H1 (cell line): Measurements from ENCODE around the gene KCMF1. TPM values are rescaled to one million over a fixed set of nuclear protein-coding genes. Genes with fewer than 3 reads are reported as not detected.

Experiments
- CTCF ChIA-PET: fragments of 300-600 bp; sonication (Branson Sonifier 250); formaldehyde crosslinking; loops from one replicate; lab custom pipeline; 2021; ENCODE audit not compliant: partially characterized antibody; lab: Charles Lee
- POLR2A ChIA-PET: fragments of 300-600 bp; sonication (Branson Sonifier 250); formaldehyde crosslinking; loops from one replicate; lab custom pipeline; 2021; ENCODE audit warnings: inconsistent platforms; ENCODE audit not compliant: partially characterized antibody; lab: Charles Lee
- DNase-seq, 2 experiments: peaks; one replicate each; pipeline versions ENCODE4 v3.0.0 to v3.0.0-alpha.2; 2010 to 2022; ENCODE audit warnings: low spot score in 2 of 2, low read depth in 1 of 2, mixed read lengths in 1 of 2
- FAIRE-seq: peaks from 2 replicates; lab custom pipeline; 2011; peaks lifted over from hg19 to GRCh38; lab: Jason Lieb, UNC
- H2AFZ ChIP-seq: 2 replicates; pipeline ENCODE4 v1.8.1; 2012; ENCODE audit warnings: low read length, inconsistent platforms
- H2AK5ac ChIP-seq: 2 replicates; pipeline ENCODE4 v1.6.1; 2013; ENCODE audit warnings: low read depth, low read length
- H2BK120ac ChIP-seq: replicated peaks from 2 replicates; pipeline ENCODE3; 2013; ENCODE audit warnings: low read depth, low read length, inconsistent platforms
- H2BK12ac ChIP-seq: 2 replicates; pipeline ENCODE4 v1.6.1; 2013; ENCODE audit warnings: low read depth, low read length
- H2BK15ac ChIP-seq: 2 replicates; pipeline ENCODE4 v1.6.1; 2013; ENCODE audit warnings: low read length
- H2BK20ac ChIP-seq: 2 replicates; pipeline ENCODE4 v1.6.1; 2013; ENCODE audit warnings: low read length
- H2BK5ac ChIP-seq: 2 replicates; pipeline ENCODE4 v1.6.1; 2013; ENCODE audit warnings: low read depth, low read length
- H3K14ac ChIP-seq: 2 replicates; pipeline ENCODE4 v1.6.1; 2013; ENCODE audit warnings: inconsistent platforms; ENCODE audit not compliant: insufficient read length
- H3K18ac ChIP-seq: 2 replicates; pipeline ENCODE4 v1.6.1; 2013; ENCODE audit warnings: low read length; ENCODE audit errors: extremely low read depth
- H3K23ac ChIP-seq: 2 replicates; pipeline ENCODE4 v1.6.1; 2013; ENCODE audit warnings: inconsistent platforms; ENCODE audit not compliant: insufficient read length
- H3K23me2 ChIP-seq: 2 replicates; pipeline ENCODE4 v1.6.1; 2013; ENCODE audit warnings: low read depth, low read length
- H3K27ac ChIP-seq: 2 replicates; pipeline ENCODE4 v1.6.1; 2011; ENCODE audit warnings: low read depth, low read length, inconsistent platforms
- H3K27me3 ChIP-seq, 4 experiments: replicated peaks in 1 of 4; 1 replicate in 1 of 4; 2 replicates in 3 of 4; pipeline versions ENCODE4 v1.6.1 to v1.8.1; 2011 to 2013; ENCODE audit warnings: low read length in 3 of 4, mild to moderate bottlenecking in 3 of 4, inconsistent platforms in 2 of 4, mixed read lengths in 2 of 4, moderate library complexity in 1 of 4; ENCODE audit not compliant: control insufficient read depth in 3 of 4, insufficient read depth in 3 of 4; ENCODE audit errors: extremely low read depth in 1 of 4
- H3K36me3 ChIP-seq, 4 experiments: 2 replicates each; pipeline versions ENCODE4 v1.6.1 to v1.8.1; 2011 to 2013; ENCODE audit warnings: mild to moderate bottlenecking in 4 of 4, low read length in 3 of 4, moderate library complexity in 2 of 4, control low read depth in 1 of 4, inconsistent platforms in 1 of 4; ENCODE audit not compliant: insufficient read depth in 4 of 4, control insufficient read depth in 2 of 4
- H3K4ac ChIP-seq: replicated peaks from 2 replicates; pipeline ENCODE3; 2013; ENCODE audit warnings: low read length, low read depth, mixed read lengths, inconsistent platforms; ENCODE audit not compliant: insufficient read length
- H3K4me1 ChIP-seq, 4 experiments: replicated peaks in 1 of 4; 1 replicate in 1 of 4; 2 replicates in 3 of 4; pipeline versions ENCODE4 v1.6.1 to v1.8.1; 2011 to 2013; ENCODE audit warnings: low read length in 3 of 4, inconsistent platforms in 2 of 4, mixed read lengths in 1 of 4; ENCODE audit not compliant: insufficient read depth in 4 of 4, control insufficient read depth in 3 of 4
- H3K4me2 ChIP-seq, 2 experiments: 2 replicates each; pipeline versions ENCODE4 v1.6.1 to v1.8.1; 2011 to 2013; ENCODE audit warnings: low read depth in 2 of 2, low read length in 2 of 2, control low read depth in 1 of 2, inconsistent platforms in 1 of 2, mild to moderate bottlenecking in 1 of 2; ENCODE audit not compliant: insufficient read depth in 1 of 2
- H3K4me3 ChIP-seq, 4 experiments: fragments of 200-600, 300-600 bp in 1 of 4; sonication (generic), shearing (Covaris generic), sonication (Bioruptor Twin) in 1 of 4; 2 replicates each; pipeline versions ENCODE4 v1.5.1 to v1.8.1; 2011 to 2016; ENCODE audit warnings: low read length in 4 of 4, low read depth in 3 of 4, control low read depth in 2 of 4, inconsistent platforms in 2 of 4, mild to moderate bottlenecking in 2 of 4, mixed read lengths in 1 of 4, moderate library complexity in 1 of 4; ENCODE audit not compliant: insufficient read depth in 2 of 4; ENCODE audit errors: extremely low read depth in 1 of 4
- H3K56ac ChIP-seq: replicated peaks from 2 replicates; pipeline ENCODE3; 2013; ENCODE audit warnings: low read depth, mild to moderate bottlenecking, mixed read lengths, low read length, inconsistent platforms; ENCODE audit not compliant: insufficient read length
- H3K79me1 ChIP-seq: 2 replicates; pipeline ENCODE4 v1.6.1; 2013; ENCODE audit warnings: low read depth, low read length, control low read depth
- H3K79me2 ChIP-seq, 2 experiments: 2 replicates each; pipeline versions ENCODE4 v1.6.1 to v1.8.1; 2012 to 2013; ENCODE audit warnings: low read length in 2 of 2, mild to moderate bottlenecking in 2 of 2, inconsistent platforms in 1 of 2; ENCODE audit not compliant: insufficient read depth in 2 of 2, control insufficient read depth in 1 of 2
- H3K9ac ChIP-seq, 4 experiments: replicated peaks in 1 of 4; 1 replicate in 1 of 4; 2 replicates in 3 of 4; pipeline versions ENCODE4 v1.6.1 to v1.8.1; 2011 to 2013; ENCODE audit warnings: low read depth in 3 of 4, low read length in 3 of 4, control low read depth in 2 of 4, mild to moderate bottlenecking in 2 of 4, moderate library complexity in 2 of 4, inconsistent platforms in 1 of 4; ENCODE audit errors: extremely low read depth in 1 of 4
- H3K9me3 ChIP-seq, 2 experiments: 2 replicates each; pipeline versions ENCODE4 v1.6.1 to v1.8.1; 2012 to 2013; ENCODE audit warnings: mild to moderate bottlenecking in 2 of 2, moderate library complexity in 2 of 2, control low read depth in 1 of 2, inconsistent platforms in 1 of 2, low read depth in 1 of 2, low read length in 1 of 2, mixed read lengths in 1 of 2; ENCODE audit not compliant: insufficient read depth in 2 of 2
- H4K20me1 ChIP-seq, 2 experiments: replicated peaks in 1 of 2; 2 replicates each; pipeline versions ENCODE3 to v1.8.1; 2011 to 2013; ENCODE audit warnings: inconsistent platforms in 2 of 2, low read length in 2 of 2, mild to moderate bottlenecking in 1 of 2; ENCODE audit not compliant: insufficient read depth in 2 of 2, control insufficient read depth in 1 of 2
- H4K5ac ChIP-seq: 2 replicates; pipeline ENCODE4 v1.6.1; 2013; ENCODE audit warnings: low read length, low read depth, mixed read lengths, inconsistent platforms; ENCODE audit not compliant: insufficient read length
- H4K8ac ChIP-seq: 2 replicates; pipeline ENCODE4 v1.8.0; 2013; ENCODE audit warnings: mild to moderate bottlenecking, moderate library complexity, low read length, inconsistent platforms; ENCODE audit not compliant: insufficient read depth; ENCODE audit errors: extremely low read depth
- H4K91ac ChIP-seq: replicated peaks from 2 replicates; pipeline ENCODE3; 2013; ENCODE audit warnings: low read length, mixed read lengths, inconsistent platforms; ENCODE audit not compliant: insufficient read length
- BRCA1 ChIP-seq: IDR thresholded peaks from 2 replicates; pipeline ENCODE4 v1.6.1; 2012; ENCODE audit warnings: low read depth, low read length, improper control_type of control experiment
- CEBPB ChIP-seq: IDR thresholded peaks from 2 replicates; pipeline ENCODE4 v1.6.1; 2012; ENCODE audit warnings: low read depth, low read length
- CREB1 ChIP-seq: IDR thresholded peaks from 2 replicates; pipeline ENCODE4 v1.6.1; 2012; ENCODE audit warnings: inconsistent platforms
- EP300 ChIP-seq, 2 experiments: IDR thresholded peaks; 1 replicate in 1 of 2; 2 replicates in 1 of 2; pipeline ENCODE4 v1.6.1; 2011 to 2012; ENCODE audit warnings: low read depth in 2 of 2, low read length in 2 of 2, mild to moderate bottlenecking in 2 of 2, borderline replicate concordance in 1 of 2, inconsistent platforms in 1 of 2, moderate library complexity in 1 of 2
- GTF2F1 ChIP-seq: IDR thresholded peaks from 2 replicates; pipeline ENCODE4 v1.6.1; 2012; ENCODE audit warnings: low read depth, low read length, improper control_type of control experiment, borderline replicate concordance
- JUN ChIP-seq: IDR thresholded peaks from 2 replicates; pipeline ENCODE4 v1.6.1; 2011; ENCODE audit warnings: low read depth, mild to moderate bottlenecking, improper control_type of control experiment, low read length
- KDM1A ChIP-seq: fragments of 200-600, 300-600 bp; sonication (generic); IDR thresholded peaks from 2 replicates; pipeline ENCODE4 v1.7.1; 2016; ENCODE audit warnings: mild to moderate bottlenecking, low read length, borderline replicate concordance
- MAFK ChIP-seq: IDR thresholded peaks from 2 replicates; pipeline ENCODE4 v1.6.1; 2012; ENCODE audit warnings: low read depth, mild to moderate bottlenecking, improper control_type of control experiment, low read length
- RAD21 ChIP-seq, 2 experiments: IDR thresholded peaks in 1 of 2; conservative IDR thresholded peaks in 1 of 2; 2 replicates each; pipeline ENCODE4 v1.6.1; 2011; ENCODE audit warnings: low read depth in 2 of 2, low read length in 2 of 2, improper control_type of control experiment in 1 of 2, inconsistent platforms in 1 of 2, mild to moderate bottlenecking in 1 of 2, moderate library complexity in 1 of 2
- RBBP5 ChIP-seq: IDR thresholded peaks from 2 replicates; pipeline ENCODE4 v1.7.1; 2012; ENCODE audit warnings: low read depth, mild to moderate bottlenecking, inconsistent platforms, low read length, moderate library complexity, borderline replicate concordance
- SP1 ChIP-seq: IDR thresholded peaks from 2 replicates; pipeline ENCODE4 v1.6.1; 2011; ENCODE audit warnings: low read depth, low read length
- SUZ12 ChIP-seq: fragments of 200-600 bp; sonication (generic); IDR thresholded peaks from 2 replicates; pipeline ENCODE4 v1.6.1; 2012; ENCODE audit warnings: mild to moderate bottlenecking, inconsistent platforms, low read length, moderate library complexity, mixed read lengths
- TAF7 ChIP-seq: optimal IDR thresholded peaks from 2 replicates; pipeline ENCODE3; 2011; ENCODE audit warnings: low read depth, mild to moderate bottlenecking, inconsistent platforms, low read length, moderate library complexity, borderline replicate concordance
- TBP ChIP-seq: IDR thresholded peaks from 2 replicates; pipeline ENCODE4 v1.6.1; 2011; ENCODE audit warnings: low read depth, low read length, improper control_type of control experiment
- whole genome bisulfite sequencing, 2 experiments: shearing (Covaris generic) in 1 of 2; methylation state at CpG; one replicate each; pipeline versions ENCODE4 v1.1.6 to v1.1.7; 2013 to 2015; ENCODE audit warnings: low lambda C conversion rate in 2 of 2, mixed read lengths in 2 of 2, inconsistent platforms in 1 of 2, low coverage in 1 of 2, missing lambda C conversion rate in 1 of 2; ENCODE audit not compliant: insufficient replicate concordance in 2 of 2, insufficient coverage in 1 of 2, insufficient read length in 1 of 2; ENCODE audit errors: extremely low coverage in 1 of 2, missing lambda C conversion rate in 1 of 2; 5-methylcytosine and 5-hydroxymethylcytosine counted together
- polyA plus RNA-seq, 7 experiments: library from polyadenylated mRNA; depleted of rRNA in 3 of 7; stranded (reverse) in 5 of 7; unstranded in 2 of 7; fragments of >200 nt in 5 of 7; fragments of 200-250 nt in 2 of 7; gene quantifications; 1 replicate in 5 of 7; 2 replicates in 1 of 7; 4 replicates in 1 of 7; pipeline versions ENCODE4 v1.2.1 to v1.2.3, GENCODE V29; 2011 to 2013; ENCODE audit warnings: missing spikeins in 2 of 7, mixed read lengths in 2 of 7
- total RNA-seq: library from RNA; stranded (reverse); fragmentation: NEBNext Ultra II Directional; extraction: Animal tissue kit (Norgen Biotek cat#: 25700); gene quantifications from 2 replicates; pipeline ENCODE4 v1.2.1, GENCODE V29; 2021

The KCMF1 gene
- total and polyA plus RNA-seq, 2 of the 8 experiments (the other 6 are each of a cell fraction or from before 2014, with no cell fraction given): 86.9 to 149 TPM

DNA sequence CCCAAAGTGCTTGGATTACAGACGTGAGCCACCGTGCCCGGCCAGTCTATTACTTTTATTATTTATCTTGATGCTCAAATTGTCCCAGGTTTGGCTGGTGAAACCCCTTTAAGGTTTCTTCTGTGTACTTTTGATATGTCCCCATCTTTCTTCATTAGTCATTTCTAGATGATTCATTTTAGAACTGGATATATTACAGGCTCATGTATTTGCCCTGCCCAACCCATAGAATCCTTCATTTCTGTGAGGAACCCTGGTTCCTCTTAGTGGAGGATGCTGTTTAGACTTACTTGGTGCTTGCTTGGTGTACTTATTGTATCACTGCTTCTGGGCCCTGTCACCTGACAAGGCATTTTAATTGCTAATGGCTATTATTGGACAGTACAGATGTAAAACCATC lies 40.1 kb downstream of the KCMF1 start:
- DNase-seq (no peak), FAIRE-seq (no peak)
- TF ChIP-seq GTF2F1 (no peak), CEBPB (no peak), RAD21 (IDR thresholded peaks at IDR 0.05 in 1 of 2, conservative IDR thresholded peaks at IDR 0.05 in 1 of 2; ENCODE audit: low read depth in 2 of 2, low read length in 2 of 2) (no peak), KDM1A (no peak), SUZ12 (no peak), TAF7 (no peak), MAFK (no peak), BRCA1 (no peak), TBP (no peak), SP1 (no peak), RBBP5 (no peak), CREB1 (no peak), EP300 (IDR thresholded peaks at IDR 0.05; ENCODE audit: borderline replicate concordance in 1 of 2, low read depth in 2 of 2, low read length in 2 of 2) (no peak), JUN (no peak)

More for the DNA sequence above, 40.1 kb downstream of the KCMF1 start:
- Histone ChIP-seq H2BK15ac (no peak overlapping the region), H3K27me3 (no peaks in the 10 kb centered on the region), H3K4me3 (no peak overlapping the region), H3K4ac (no peak overlapping the region), H3K9ac (no peak overlapping the region), H4K8ac (no peak overlapping the region), H3K18ac (no peak overlapping the region), H3K79me2 (peaks cover 7 to 95% of the 10 kb centered on the region in 2 experiments; a peak in 3 of 4 replicates), H3K9me3 (0 out of 4 replicates have a peak, but pooled peaks cover 0 to 2% of the 10 kb centered on the region in 2 experiments), H3K36me3 (peaks cover 0 to 12% (median 4%) of the 10 kb centered on the region in 4 experiments; a peak in 3 of 8 replicates), H3K79me1 (peaks cover 6% of the 10 kb centered on the region; the same call in 1 of the 2 replicates), H3K23ac (no peak overlapping the region), H2BK5ac (no peak overlapping the region), H4K91ac (no peak overlapping the region), H2AFZ (no peak overlapping the region), H2BK12ac (no peak overlapping the region), H3K4me1 (peaks cover 0 to 11% (median 5%) of the 10 kb centered on the region in 4 experiments; a peak in 4 of 7 replicates), H2BK120ac (no peak overlapping the region), H3K56ac (no peak overlapping the region), H3K14ac (no peak overlapping the region), H3K4me2 (no peak overlapping the region), H3K27ac (no peak overlapping the region), H3K23me2 (no peaks in the 10 kb centered on the region), H2BK20ac (no peak overlapping the region), H2AK5ac (no peak overlapping the region), H4K20me1 (peaks cover 8 to 13% of the 10 kb centered on the region in 2 experiments), H4K5ac (no peak overlapping the region)
- ChIA-PET POLR2A (interaction anchor here (0.7 to 1.2 kb wide), 4 partner anchors 44 to 85 kb away, joined by 3 to 7 read pairs (median 3); no protein-coding TSS in a partner anchor), CTCF (interaction anchor here (0.6 to 3.8 kb wide), 12 partner anchors 15 to 85 kb away, joined by 3 to 33 read pairs (median 4); no protein-coding TSS in a partner anchor)
- WGBS, 2 experiments: 98% methylated on average over 3 of the region's 3 CpGs; no CpG with 5 or more reads in 1 of the 2 experiments
